ENCODE measurements around the gene C12orf43.

C12orf43 gene

GRCh38 chr12:120983759-120984158 lies 32.5 kb downstream of the C12orf43 start:
- no peak overlapping the region for H3K4me2 ChIP-seq (ENCODE audit: low read depth, low read length)

GRCh38 chr12:120982659-120983058 lies 33.6 kb downstream of the C12orf43 start:
- TF ChIP-seq CTCF (IDR thresholded peaks at IDR 0.05; ENCODE audit: low read length) = no peak
- TF ChIP-seq EZH2 (optimal IDR thresholded peaks at IDR 0.05; ENCODE audit: low read depth, low read length) = no peak
- TF ChIP-seq EZH2phosphoT487 (IDR thresholded peaks at IDR 0.05; ENCODE audit: low read length) = no peak
- Histone ChIP-seq H3K4me2 (ENCODE audit: low read depth, low read length) (no peak overlapping the region), H3F3A (ENCODE audit: insufficient read depth, low read length) (no peaks in the 10 kb centered on the region), H3K9ac (ENCODE audit: low read length) (no peak overlapping the region), H2AFZ (ENCODE audit: low read length) (no peak overlapping the region), H3K4me1 (ENCODE audit: low read length) (no peaks in the 10 kb centered on the region), H3K79me2 (ENCODE audit: low read length) (no peaks in the 10 kb centered on the region), H3K27me3 (replicated peaks; ENCODE audit: insufficient read depth, low read length) (no peaks in the 10 kb centered on the region), H3K9me3 (replicated peaks; ENCODE audit: insufficient read depth, low read length) (no peaks in the 10 kb centered on the region), H3K27ac (ENCODE audit: low read length) (no peak overlapping the region), H4K20me1 (ENCODE audit: insufficient read depth, low read length) (no peaks in the 10 kb centered on the region), H3K4me3 (ENCODE audit: low read length) (no peak overlapping the region), H3K36me3 (replicated peaks; ENCODE audit: insufficient read depth, low read length) (no peaks in the 10 kb centered on the region), H3K9me2 (replicated peaks; ENCODE audit: insufficient read depth, low read length) (no peaks in the 10 kb centered on the region)
- no peak for DNase-seq

More at GRCh38 chr12:120983759-120984158, 32.5 kb downstream of the C12orf43 start:
- TF ChIP-seq EZH2phosphoT487 (IDR thresholded peaks at IDR 0.05; ENCODE audit: low read length) (no peak), EZH2 (optimal IDR thresholded peaks at IDR 0.05; ENCODE audit: low read depth, low read length) (no peak), CTCF (IDR thresholded peaks at IDR 0.05; ENCODE audit: low read length) (no peak)
- Histone ChIP-seq H3K9me2 (replicated peaks; ENCODE audit: insufficient read depth, low read length) (no peaks in the 10 kb centered on the region), H3K4me1 (ENCODE audit: low read length) (no peaks in the 10 kb centered on the region), H3F3A (ENCODE audit: insufficient read depth, low read length) (no peaks in the 10 kb centered on the region), H3K9ac (ENCODE audit: low read length) (no peak overlapping the region), H3K27me3 (replicated peaks; ENCODE audit: insufficient read depth, low read length) (no peaks in the 10 kb centered on the region), H3K27ac (ENCODE audit: low read length) (no peak overlapping the region), H2AFZ (ENCODE audit: low read length) (no peak overlapping the region), H3K9me3 (replicated peaks; ENCODE audit: insufficient read depth, low read length) (no peaks in the 10 kb centered on the region), H3K36me3 (replicated peaks; ENCODE audit: insufficient read depth, low read length) (no peaks in the 10 kb centered on the region), H3K4me3 (ENCODE audit: low read length) (no peak overlapping the region), H3K79me2 (ENCODE audit: low read length) (no peaks in the 10 kb centered on the region), H4K20me1 (ENCODE audit: insufficient read depth, low read length) (no peaks in the 10 kb centered on the region)
- no peak for DNase-seq

GRCh38 chr12:120981407-120981941 lies 34.8 kb downstream of the C12orf43 start:
- Histone ChIP-seq H3K79me2 (ENCODE audit: low read length) (no peaks in the 10 kb centered on the region), H3K9me2 (replicated peaks; ENCODE audit: insufficient read depth, low read length) (no peaks in the 10 kb centered on the region), H3K9ac (ENCODE audit: low read length) (no peak overlapping the region), H3K4me1 (ENCODE audit: low read length) (no peaks in the 10 kb centered on the region), H3K9me3 (replicated peaks; ENCODE audit: insufficient read depth, low read length) (no peaks in the 10 kb centered on the region), H4K20me1 (ENCODE audit: insufficient read depth, low read length) (no peaks in the 10 kb centered on the region), H3K4me2 (ENCODE audit: low read depth, low read length) (no peak overlapping the region), H3K27ac (ENCODE audit: low read length) (no peak overlapping the region), H3K36me3 (replicated peaks; ENCODE audit: insufficient read depth, low read length) (no peaks in the 10 kb centered on the region), H2AFZ (ENCODE audit: low read length) (no peak overlapping the region), H3K27me3 (replicated peaks; ENCODE audit: insufficient read depth, low read length) (no peaks in the 10 kb centered on the region), H3F3A (ENCODE audit: insufficient read depth, low read length) (no peaks in the 10 kb centered on the region), H3K4me3 (ENCODE audit: low read length) (no peak overlapping the region)
- TF ChIP-seq CTCF (IDR thresholded peaks at IDR 0.05; ENCODE audit: low read length) (no peak), EZH2phosphoT487 (IDR thresholded peaks at IDR 0.05; ENCODE audit: low read length) (no peak), EZH2 (optimal IDR thresholded peaks at IDR 0.05; ENCODE audit: low read depth, low read length) (no peak)
- no peak for DNase-seq
